ENCODE measurements around the gene USP11. TPM values are rescaled to one million over a fixed set of nuclear protein-coding genes. Genes with fewer than 3 reads are reported as not detected.

USP11 gene
- total RNA-seq, 1 experiment from 2014 or later: 153 TPM

GRCh38 chrX:47229427-47229826 lies 3.4 kb upstream of the USP11 start:
- Histone ChIP-seq H2BK120ac (ENCODE audit: low read depth, low read length, poor library complexity, severe bottlenecking) (no peak overlapping the region), H3K14ac (ENCODE audit: insufficient read depth, low read length) (no peak overlapping the region), H4K20me1 (ENCODE audit: control insufficient read depth, insufficient read depth, insufficient read length) (peaks cover 2% of the 10 kb centered on the region), H3K27ac (ENCODE audit: insufficient read length, low read depth, low read length) (no peak overlapping the region), H3K9ac (ENCODE audit: extremely low read depth, insufficient read length, low read length) (no peak overlapping the region), H3K23ac (ENCODE audit: insufficient read length, low read depth, low read length) (no peak overlapping the region), H2AK5ac (ENCODE audit: insufficient read length, low read length) (no peak overlapping the region), H3K9me3 (ENCODE audit: control insufficient read depth, low read depth, low read length) (no peaks in the 10 kb centered on the region), H4K5ac (ENCODE audit: insufficient read length, low read depth, low read length) (no peak overlapping the region), H3K23me2 (ENCODE audit: insufficient read length, low read depth, low read length, poor library complexity, severe bottlenecking) (peaks cover 5% of the 10 kb centered on the region), H2BK20ac (ENCODE audit: low read depth, low read length, poor library complexity, severe bottlenecking) (no peak overlapping the region), H3K79me1 (ENCODE audit: insufficient read depth, low read depth, low read length, poor library complexity, severe bottlenecking) (no peaks in the 10 kb centered on the region), H3K18ac (ENCODE audit: insufficient read length, low read depth, low read length) (no peak overlapping the region), H3K4me1 (ENCODE audit: insufficient read depth, low read length) (0 out of 2 replicates have a peak, but pooled peaks cover 2% of the 10 kb centered on the region), H3K4me2 (ENCODE audit: insufficient read depth, insufficient read length, low read length) (no peak overlapping the region), H2BK12ac (ENCODE audit: insufficient read length, low read depth, low read length) (no peak overlapping the region), H3K4ac (ENCODE audit: low read depth, low read length) (no peak overlapping the region), H3K27me3 (ENCODE audit: insufficient read depth, low read length) (no peaks in the 10 kb centered on the region), H3T11ph (ENCODE audit: low read length) (no peak overlapping the region), H3K79me2 (ENCODE audit: insufficient read depth, low read length) (peaks cover 3% of the 10 kb centered on the region; the same call in 1 of the 2 replicates), H3K56ac (ENCODE audit: insufficient read length, low read depth, low read length) (no peak overlapping the region), H2BK15ac (ENCODE audit: low read depth, low read length) (no peak overlapping the region), H4K91ac (ENCODE audit: insufficient read length, low read depth, low read length) (no peak overlapping the region), H2BK5ac (ENCODE audit: insufficient read length, low read length) (no peak overlapping the region), H2AFZ (ENCODE audit: low read length) (no peak overlapping the region), H4K8ac (replicated peaks; ENCODE audit: insufficient read length, low read depth, low read length) (no peak overlapping the region)
- Mint-ChIP-seq H3K36me3 (ENCODE audit: insufficient read depth in 1 of 3, low read depth in 3 of 3) (peaks cover 41 to 56% (median 50%) of the 10 kb centered on the region in 3 experiments), H3K27ac (0 out of 7 replicates have a peak overlapping the region, but pooled peaks of 1 of the 3 experiments have one; percentile 55), H3K4me3 (no peak overlapping the region), H3K27me3 (ENCODE audit: low read depth) (peaks cover 2% of the 10 kb centered on the region; the same call in 1 of the 2 replicates), H3K9me3 (no peaks in the 10 kb centered on the region; a peak in 1 of 5 replicates), H3K4me1 (peaks cover 0 to 9% of the 10 kb centered on the region in 2 experiments; a peak in 3 of 4 replicates)
- WGBS (ENCODE audit: extremely low coverage, insufficient read length, low lambda C conversion rate): no CpG with 5 or more reads among the region's 6 CpGs
- no peak for TF ChIP-seq CTCF (conservative IDR thresholded peaks at IDR 0.05)
- DNase-seq: no peak
